Measurements from ENCODE around the gene DBP.

Gene DBP

DNA sequence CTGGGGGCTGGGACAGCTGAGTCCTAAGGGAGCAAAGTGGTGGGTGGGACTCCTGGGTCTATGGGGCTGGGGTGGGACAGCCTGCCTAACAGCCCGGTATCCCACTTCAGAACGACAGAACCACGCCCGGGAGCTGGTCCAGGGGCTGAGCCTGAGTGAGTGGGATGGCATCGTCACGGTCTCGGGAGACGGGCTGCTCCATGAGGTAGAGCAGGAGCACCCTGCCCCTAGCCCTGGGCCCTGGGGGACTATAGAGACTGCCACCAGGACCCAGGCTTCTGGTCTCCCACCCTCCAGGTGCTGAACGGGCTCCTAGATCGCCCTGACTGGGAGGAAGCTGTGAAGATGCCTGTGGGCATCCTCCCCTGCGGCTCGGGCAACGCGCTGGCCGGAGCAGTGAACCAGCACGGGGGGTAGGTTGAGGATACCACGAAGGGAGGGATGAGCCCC, 9.3 kb downstream of the DBP start:
- peaks cover 6% of the 10 kb centered on the region; the same call in 1 of the 2 replicates for H3K79me2 ChIP-seq (ENCODE audit: insufficient read depth, low read length)
- no peaks in the 10 kb centered on the region for H4K20me1 ChIP-seq (ENCODE audit: low read depth, low read length)
- no peaks in the 10 kb centered on the region for H3K36me3 ChIP-seq (ENCODE audit: low read length)
- peaks cover 5% of the 10 kb centered on the region; the same call in 1 of the 2 replicates for H3F3A ChIP-seq (ENCODE audit: insufficient read depth)
- TF ChIP-seq EZH2phosphoT487 (conservative IDR thresholded peaks at IDR 0.05; ENCODE audit: low read length) = no peak
- TF ChIP-seq, protein P1, sequence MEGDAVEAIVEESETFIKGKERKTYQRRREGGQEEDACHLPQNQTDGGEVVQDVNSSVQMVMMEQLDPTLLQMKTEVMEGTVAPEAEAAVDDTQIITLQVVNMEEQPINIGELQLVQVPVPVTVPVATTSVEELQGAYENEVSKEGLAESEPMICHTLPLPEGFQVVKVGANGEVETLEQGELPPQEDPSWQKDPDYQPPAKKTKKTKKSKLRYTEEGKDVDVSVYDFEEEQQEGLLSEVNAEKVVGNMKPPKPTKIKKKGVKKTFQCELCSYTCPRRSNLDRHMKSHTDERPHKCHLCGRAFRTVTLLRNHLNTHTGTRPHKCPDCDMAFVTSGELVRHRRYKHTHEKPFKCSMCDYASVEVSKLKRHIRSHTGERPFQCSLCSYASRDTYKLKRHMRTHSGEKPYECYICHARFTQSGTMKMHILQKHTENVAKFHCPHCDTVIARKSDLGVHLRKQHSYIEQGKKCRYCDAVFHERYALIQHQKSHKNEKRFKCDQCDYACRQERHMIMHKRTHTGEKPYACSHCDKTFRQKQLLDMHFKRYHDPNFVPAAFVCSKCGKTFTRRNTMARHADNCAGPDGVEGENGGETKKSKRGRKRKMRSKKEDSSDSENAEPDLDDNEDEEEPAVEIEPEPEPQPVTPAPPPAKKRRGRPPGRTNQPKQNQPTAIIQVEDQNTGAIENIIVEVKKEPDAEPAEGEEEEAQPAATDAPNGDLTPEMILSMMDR (IDR thresholded peaks at IDR 0.05; ENCODE audit: insufficient read depth, low read length, poor library complexity, severe bottlenecking) = no peak
- H3K27ac ChIP-seq (ENCODE audit: low read depth, low read length) = no peak overlapping the region
- H3K27me3 ChIP-seq (ENCODE audit: low read length) = no peaks in the 10 kb centered on the region
- no peak overlapping the region for H2AFZ ChIP-seq (ENCODE audit: low read depth, low read length, severe bottlenecking)
- H3K9me2 ChIP-seq (replicated peaks; ENCODE audit: insufficient read depth, low read length) = no peaks in the 10 kb centered on the region
- no peak overlapping the region for H3K4me3 ChIP-seq (ENCODE audit: insufficient read depth, low read length, poor library complexity, severe bottlenecking)
- H3K9me3 ChIP-seq (ENCODE audit: insufficient read depth, low read length) = no peaks in the 10 kb centered on the region
- no peak overlapping the region for H3K9ac ChIP-seq (ENCODE audit: low read length)
- no peak overlapping the region for H3K4me2 ChIP-seq (ENCODE audit: low read depth, low read length, poor library complexity, severe bottlenecking)

DNA sequence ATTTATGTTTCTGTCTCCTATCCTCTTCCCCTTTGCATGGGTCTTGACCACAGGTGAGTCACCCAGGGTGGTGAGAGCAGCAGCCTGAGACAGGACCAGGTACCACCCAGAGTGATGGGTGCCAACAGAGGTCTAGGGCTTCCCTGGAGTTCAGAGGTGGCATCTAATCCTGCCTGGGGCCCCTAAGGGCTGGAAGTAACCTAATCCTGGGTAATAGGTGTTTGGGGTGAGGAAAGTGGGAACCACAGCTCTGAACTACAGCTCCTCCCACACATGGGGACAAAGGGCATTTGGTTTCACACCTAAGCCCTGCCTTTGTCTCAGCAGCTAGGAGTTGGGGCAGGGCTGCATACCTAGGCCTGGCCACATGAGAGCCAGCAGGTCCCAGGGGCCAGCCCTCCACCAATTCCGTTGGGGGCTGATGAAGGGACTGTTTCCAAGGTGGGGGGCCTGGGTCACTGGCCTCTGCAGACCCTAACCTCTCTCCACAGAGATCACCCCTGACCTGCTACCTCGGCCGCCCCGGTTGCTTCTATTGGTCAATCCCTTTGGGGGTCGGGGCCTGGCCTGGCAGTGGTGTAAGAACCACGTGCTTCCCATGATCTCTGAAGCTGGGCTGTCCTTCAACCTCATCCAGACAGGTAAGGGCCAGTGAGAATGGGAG, 9.8 kb downstream of the DBP start:
- Histone ChIP-seq H3K27me3 (ENCODE audit: low read length) (no peaks in the 10 kb centered on the region), H3K4me2 (ENCODE audit: low read depth, low read length, poor library complexity, severe bottlenecking) (no peak overlapping the region), H3K9ac (ENCODE audit: low read length) (no peak overlapping the region), H3K79me2 (ENCODE audit: insufficient read depth, low read length) (peaks cover 6% of the 10 kb centered on the region; the same call in 1 of the 2 replicates), H3K9me3 (ENCODE audit: insufficient read depth, low read length) (no peaks in the 10 kb centered on the region), H3K4me3 (ENCODE audit: insufficient read depth, low read length, poor library complexity, severe bottlenecking) (no peak overlapping the region), H4K20me1 (ENCODE audit: low read depth, low read length) (no peaks in the 10 kb centered on the region), H3K36me3 (ENCODE audit: low read length) (no peaks in the 10 kb centered on the region), H3F3A (ENCODE audit: insufficient read depth) (peaks cover 5% of the 10 kb centered on the region; the same call in 1 of the 2 replicates), H2AFZ (ENCODE audit: low read depth, low read length, severe bottlenecking) (no peak overlapping the region), H3K27ac (ENCODE audit: low read depth, low read length) (no peak overlapping the region), H3K9me2 (replicated peaks; ENCODE audit: insufficient read depth, low read length) (no peaks in the 10 kb centered on the region)
- TF ChIP-seq, protein P1 (IDR thresholded peaks at IDR 0.05; ENCODE audit: insufficient read depth, low read length, poor library complexity, severe bottlenecking) = no peak
- TF ChIP-seq EZH2phosphoT487 (conservative IDR thresholded peaks at IDR 0.05; ENCODE audit: low read length) = no peak

DNA sequence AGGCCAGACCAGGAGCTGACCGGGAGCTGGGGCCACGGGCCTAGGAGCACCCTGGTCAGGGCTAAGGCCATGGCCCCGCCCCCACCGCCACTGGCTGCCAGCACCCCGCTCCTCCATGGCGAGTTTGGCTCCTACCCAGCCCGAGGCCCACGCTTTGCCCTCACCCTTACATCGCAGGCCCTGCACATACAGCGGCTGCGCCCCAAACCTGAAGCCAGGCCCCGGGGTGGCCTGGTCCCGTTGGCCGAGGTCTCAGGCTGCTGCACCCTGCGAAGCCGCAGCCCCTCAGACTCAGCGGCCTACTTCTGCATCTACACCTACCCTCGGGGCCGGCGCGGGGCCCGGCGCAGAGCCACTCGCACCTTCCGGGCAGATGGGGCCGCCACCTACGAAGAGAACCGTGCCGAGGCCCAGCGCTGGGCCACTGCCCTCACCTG, 11.3 kb downstream of the DBP start:
- Histone ChIP-seq H3K4me3 (ENCODE audit: insufficient read depth, low read length, poor library complexity, severe bottlenecking) (no peak overlapping the region), H3K27me3 (ENCODE audit: low read length) (no peaks in the 10 kb centered on the region), H3K9ac (ENCODE audit: low read length) (no peak overlapping the region), H3F3A (ENCODE audit: insufficient read depth) (0 out of 2 replicates have a peak, but pooled peaks cover 5% of the 10 kb centered on the region), H3K9me3 (ENCODE audit: insufficient read depth, low read length) (no peaks in the 10 kb centered on the region), H3K36me3 (ENCODE audit: low read length) (no peaks in the 10 kb centered on the region), H3K79me2 (ENCODE audit: insufficient read depth, low read length) (peaks cover 6% of the 10 kb centered on the region; the same call in 1 of the 2 replicates), H3K4me2 (ENCODE audit: low read depth, low read length, poor library complexity, severe bottlenecking) (no peak overlapping the region), H2AFZ (ENCODE audit: low read depth, low read length, severe bottlenecking) (no peak overlapping the region), H3K9me2 (replicated peaks; ENCODE audit: insufficient read depth, low read length) (no peaks in the 10 kb centered on the region), H3K27ac (ENCODE audit: low read depth, low read length) (no peak overlapping the region), H4K20me1 (ENCODE audit: low read depth, low read length) (no peaks in the 10 kb centered on the region)
- TF ChIP-seq EZH2phosphoT487 (conservative IDR thresholded peaks at IDR 0.05; ENCODE audit: low read length) = no peak
- TF ChIP-seq, protein P1 (IDR thresholded peaks at IDR 0.05; ENCODE audit: insufficient read depth, low read length, poor library complexity, severe bottlenecking) = no peak
